Measurements from ENCODE around the gene PHTF2.

PHTF2 gene

DNA sequence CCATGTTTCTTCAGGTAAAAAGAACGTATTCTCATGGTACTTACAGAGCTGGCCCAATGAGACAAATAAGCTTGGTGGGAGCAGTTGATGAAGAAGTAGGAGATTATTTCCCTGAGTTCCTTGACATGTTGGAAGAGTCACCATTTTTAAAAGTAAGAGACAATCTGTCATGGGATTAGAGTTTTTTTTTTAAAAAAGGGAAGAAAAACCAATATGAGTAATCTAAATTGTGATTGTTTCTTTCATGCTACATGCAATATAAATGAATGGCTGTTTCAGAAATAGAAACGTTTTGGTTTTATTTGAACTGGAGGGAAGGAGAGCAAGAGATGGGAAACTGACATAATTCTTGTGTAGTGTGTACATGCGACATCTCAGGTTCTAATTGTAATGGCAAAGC is 33.1 kb upstream of the PHTF2 start:
- no peak overlapping the region for H3K4me3 ChIP-seq (ENCODE audit: control insufficient read depth, low read depth, low read length)
- no peak for DNase-seq (ENCODE audit: low read depth)
- TF ChIP-seq CTCF (IDR thresholded peaks at IDR 0.05; ENCODE audit: control insufficient read depth, insufficient read depth, low read depth, low read length, missing control alignments) = no peak

- TF ChIP-seq CTCF (IDR thresholded peaks at IDR 0.05; ENCODE audit: control insufficient read depth, insufficient read depth, low read depth, low read length, missing control alignments) = no peak
- DNase-seq (ENCODE audit: low read depth) = peak; percentile 10
- no peak overlapping the region for H3K4me3 ChIP-seq (ENCODE audit: control insufficient read depth, low read depth, low read length)
Measured at GRCh38 chr7:77765906-77766800, 32.4 kb upstream of the PHTF2 start.

DNA sequence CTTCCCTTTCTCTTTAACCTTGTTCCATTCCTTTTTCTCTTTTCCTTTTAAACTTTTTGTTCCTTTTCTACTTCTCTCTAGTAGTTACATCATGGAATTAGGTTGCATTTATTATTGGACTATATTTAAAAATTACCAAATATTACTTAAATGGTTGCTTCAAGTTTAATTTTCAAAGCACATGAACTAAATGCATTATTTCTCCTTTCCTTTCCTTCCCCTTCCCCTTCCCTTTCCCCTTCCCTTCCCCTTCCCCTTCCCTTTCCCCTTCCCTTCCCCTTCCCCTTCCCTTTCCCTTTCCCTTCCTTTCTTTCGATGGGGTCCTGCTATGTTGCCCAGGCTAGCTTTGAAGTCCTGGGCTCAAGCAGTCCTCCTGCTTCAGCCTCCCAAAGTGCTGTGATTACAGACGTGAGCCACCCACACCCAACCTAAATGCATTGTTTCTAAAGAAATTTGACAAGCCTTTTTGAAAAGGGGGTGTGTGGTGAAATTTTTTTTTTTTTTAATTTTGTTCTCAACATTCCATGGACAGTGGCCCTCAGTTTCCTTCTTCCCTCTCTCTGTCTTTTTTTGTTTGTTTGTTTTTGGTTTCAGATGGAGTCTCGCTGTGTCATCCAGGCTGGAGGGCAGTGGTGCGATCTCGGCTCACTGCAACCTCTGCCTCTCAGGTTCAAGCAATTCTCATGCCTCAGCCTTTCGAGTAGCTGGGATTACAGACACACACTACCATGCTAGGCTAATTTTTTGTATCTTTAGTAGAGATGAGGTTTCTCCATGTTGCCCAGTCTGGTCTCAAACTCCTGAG is 31.6 kb upstream of the PHTF2 start:
- no peak for TF ChIP-seq CTCF (IDR thresholded peaks at IDR 0.05; ENCODE audit: control insufficient read depth, insufficient read depth, low read depth, low read length, missing control alignments)
- H3K4me3 ChIP-seq (ENCODE audit: control insufficient read depth, low read depth, low read length) = no peak overlapping the region
- DNase-seq (ENCODE audit: low read depth) = no peak

GRCh38 chr7:77770316-77770715 is 28.3 kb upstream of the PHTF2 start:
- no peak for TF ChIP-seq CTCF (IDR thresholded peaks at IDR 0.05; ENCODE audit: control insufficient read depth, insufficient read depth, low read depth, low read length, missing control alignments)
- H3K4me3 ChIP-seq (ENCODE audit: control insufficient read depth, low read depth, low read length) = no peak overlapping the region
- DNase-seq (ENCODE audit: low read depth) = no peak

DNA sequence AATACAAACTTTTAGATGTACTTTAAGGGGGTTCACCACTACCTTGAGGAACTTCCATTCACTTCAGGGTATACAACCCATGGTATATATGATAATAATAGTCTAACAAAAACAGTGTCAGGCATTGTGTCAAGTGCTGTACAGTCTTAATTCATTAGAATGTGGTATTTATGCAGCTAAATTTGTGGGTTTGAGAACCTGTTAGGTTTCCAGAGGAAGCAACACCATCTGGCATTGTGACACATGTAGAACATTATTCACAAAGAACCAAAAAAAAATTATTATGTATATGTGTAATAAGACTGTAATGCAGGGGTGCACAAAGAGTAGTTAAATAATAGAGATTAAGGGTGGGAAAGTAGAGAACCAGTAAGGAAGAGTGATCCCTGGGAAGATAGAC is 26.7 kb upstream of the PHTF2 start:
- no peak for TF ChIP-seq CTCF (IDR thresholded peaks at IDR 0.05; ENCODE audit: control insufficient read depth, insufficient read depth, low read depth, low read length, missing control alignments)
- DNase-seq (ENCODE audit: low read depth) = no peak
- H3K4me3 ChIP-seq (ENCODE audit: control insufficient read depth, low read depth, low read length) = no peak overlapping the region

DNA sequence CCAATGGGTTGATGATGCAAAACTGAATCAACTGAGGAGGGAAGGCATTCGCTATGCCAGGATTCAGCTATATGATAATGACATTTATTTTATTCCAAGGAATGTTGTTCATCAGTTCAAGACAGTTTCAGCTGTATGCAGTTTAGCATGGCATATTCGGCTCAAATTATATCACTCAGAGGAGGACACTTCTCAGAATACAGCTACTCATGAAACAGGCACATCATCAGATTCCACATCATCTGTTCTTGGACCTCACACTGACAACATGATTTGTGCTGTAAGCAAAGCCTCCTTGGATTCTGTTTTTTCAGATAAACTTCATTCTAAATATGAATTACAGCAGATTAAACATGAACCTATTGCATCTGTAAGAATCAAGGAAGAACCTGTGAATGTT is 20.0 kb upstream of the PHTF2 start:
- no peak for TF ChIP-seq CTCF (IDR thresholded peaks at IDR 0.05; ENCODE audit: control insufficient read depth, insufficient read depth, low read depth, low read length, missing control alignments)
- DNase-seq (ENCODE audit: low read depth) = no peak
- H3K4me3 ChIP-seq (ENCODE audit: control insufficient read depth, low read depth, low read length) = no peak overlapping the region
